Measurements from ENCODE around the gene TRAPPC11. TPM values are rescaled to one million over a fixed set of nuclear protein-coding genes. Genes with fewer than 3 reads are reported as not detected.

The TRAPPC11 gene
- total RNA-seq (2022) = 20.0 and 21.5 TPM in 2 replicates
- Bru-seq, nascent RNA = percentile 70 among the genes with signal in this experiment
- percentile 67 among the genes with signal in this experiment for BruChase-seq, experiment 1, labeled RNA remaining after a 6-hour chase
- percentile 65 among the genes with signal in this experiment for BruChase-seq, experiment 2, labeled RNA remaining after a 2-hour chase
- long read RNA-seq, full-length matches to known transcripts = 4 of 7 reads
- long read RNA-seq, partial matches to known transcripts = 1 of 7 reads
- long read RNA-seq, other reads (novel, unspliced or antisense) = 2 of 7 reads

- peak within 1 kb of the TSS; percentile 66 for H3K27ac Mint-ChIP-seq (ENCODE audit: unreplicated experiment)
- DNase-seq = peak; percentile 91
- no peaks in the 10 kb centered on the region for H3K9me3 Mint-ChIP-seq (ENCODE audit: low read depth, unreplicated experiment)
- peak within 1 kb of the TSS; percentile 81 for H3K4me3 Mint-ChIP-seq (ENCODE audit: low read depth, unreplicated experiment)
- CTCF ChIA-PET = interaction anchor here (0.7 kb wide), 1 partner anchor 41 kb away, joined by 4 read pairs; no protein-coding TSS in a partner anchor
- no peak for TF ChIP-seq CTCF (IDR thresholded peaks at IDR 0.05; ENCODE audit: unreplicated experiment)
- no peaks in the 10 kb centered on the region for H3K27me3 Mint-ChIP-seq (ENCODE audit: unreplicated experiment)
- intact Hi-C loops (cut with micrococcal nuclease; ENCODE audit: unreplicated experiment) = loop anchor here (5.0 kb wide), 1 partner anchor 187 kb away; no protein-coding TSS in a partner anchor
- H3K4me1 Mint-ChIP-seq (ENCODE audit: low read depth, unreplicated experiment) = peaks cover 9% of the 10 kb centered on the region
- H3K36me3 Mint-ChIP-seq (ENCODE audit: insufficient read depth, unreplicated experiment) = peaks cover 25% of the 10 kb centered on the region
- no TSS peak for BruUV-seq (replicated peaks)
These were observed at the start of gene TRAPPC11, which contains the start of gene RWDD4 for GRCh38 chr4:183659029-183659871. TSS of gene TRAPPC11 (plus strand) at chr4:183659293. CDS start at chr4:183663868, 4,575 bp downstream. TSS of gene RWDD4 (minus strand) at chr4:183659185. CDS start at chr4:183658952, 233 bp downstream.

GRCh38 chr4:183610033-183610432, 49.1 kb upstream of the TRAPPC11 start:
- Mint-ChIP-seq H3K27ac (ENCODE audit: unreplicated experiment) (no peak overlapping the region), H3K36me3 (ENCODE audit: insufficient read depth, unreplicated experiment) (peaks cover 5% of the 10 kb centered on the region), H3K27me3 (ENCODE audit: unreplicated experiment) (no peaks in the 10 kb centered on the region), H3K4me3 (ENCODE audit: low read depth, unreplicated experiment) (no peak overlapping the region), H3K9me3 (ENCODE audit: low read depth, unreplicated experiment) (no peaks in the 10 kb centered on the region), H3K4me1 (ENCODE audit: low read depth, unreplicated experiment) (no peaks in the 10 kb centered on the region)
- no TSS peak for BruUV-seq (replicated peaks)
- DNase-seq = no peak
- intact Hi-C loops (cut with micrococcal nuclease; ENCODE audit: unreplicated experiment) = no loop called here
- CTCF ChIA-PET = no interaction called here
- TF ChIP-seq CTCF (IDR thresholded peaks at IDR 0.05; ENCODE audit: unreplicated experiment) = no peak

GRCh38 chr4:183610613-183611012, 48.5 kb upstream of the TRAPPC11 start:
- CTCF ChIA-PET = no interaction called here
- Mint-ChIP-seq H3K27me3 (ENCODE audit: unreplicated experiment) (no peaks in the 10 kb centered on the region), H3K36me3 (ENCODE audit: insufficient read depth, unreplicated experiment) (peaks cover 5% of the 10 kb centered on the region), H3K9me3 (ENCODE audit: low read depth, unreplicated experiment) (no peaks in the 10 kb centered on the region), H3K27ac (ENCODE audit: unreplicated experiment) (no peak overlapping the region), H3K4me1 (ENCODE audit: low read depth, unreplicated experiment) (no peaks in the 10 kb centered on the region), H3K4me3 (ENCODE audit: low read depth, unreplicated experiment) (no peak overlapping the region)
- BruUV-seq (replicated peaks) = no TSS peak
- DNase-seq = no peak
- no peak for TF ChIP-seq CTCF (IDR thresholded peaks at IDR 0.05; ENCODE audit: unreplicated experiment)
- intact Hi-C loops (cut with micrococcal nuclease; ENCODE audit: unreplicated experiment) = no loop called here

- no peak for DNase-seq
- Mint-ChIP-seq H3K9me3 (ENCODE audit: low read depth, unreplicated experiment) (no peaks in the 10 kb centered on the region), H3K36me3 (ENCODE audit: insufficient read depth, unreplicated experiment) (peaks cover 5% of the 10 kb centered on the region), H3K4me3 (ENCODE audit: low read depth, unreplicated experiment) (no peak overlapping the region), H3K4me1 (ENCODE audit: low read depth, unreplicated experiment) (no peaks in the 10 kb centered on the region), H3K27me3 (ENCODE audit: unreplicated experiment) (no peaks in the 10 kb centered on the region), H3K27ac (ENCODE audit: unreplicated experiment) (no peak overlapping the region)
- intact Hi-C loops (cut with micrococcal nuclease; ENCODE audit: unreplicated experiment) = no loop called here
- BruUV-seq (replicated peaks) = no TSS peak
- TF ChIP-seq CTCF (IDR thresholded peaks at IDR 0.05; ENCODE audit: unreplicated experiment) = no peak
- CTCF ChIA-PET = no interaction called here
These were observed 47.8 kb upstream of the TRAPPC11 start for GRCh38 chr4:183611210-183611830.

Data from Calu3 (cell line).